ENCODE measurements around the gene STUM. TPM values are rescaled to one million over a fixed set of nuclear protein-coding genes. Genes with fewer than 3 reads are reported as not detected.
"Not testable (repeated sequence)": the region's sequence is repeated elsewhere in the genome, so short reads cannot be mapped to it uniquely, and the experiment has no call there.

STUM gene
- total and polyA plus RNA-seq, 2 experiments from 2014 or later = 0.71 to 7.6 TPM

DNA sequence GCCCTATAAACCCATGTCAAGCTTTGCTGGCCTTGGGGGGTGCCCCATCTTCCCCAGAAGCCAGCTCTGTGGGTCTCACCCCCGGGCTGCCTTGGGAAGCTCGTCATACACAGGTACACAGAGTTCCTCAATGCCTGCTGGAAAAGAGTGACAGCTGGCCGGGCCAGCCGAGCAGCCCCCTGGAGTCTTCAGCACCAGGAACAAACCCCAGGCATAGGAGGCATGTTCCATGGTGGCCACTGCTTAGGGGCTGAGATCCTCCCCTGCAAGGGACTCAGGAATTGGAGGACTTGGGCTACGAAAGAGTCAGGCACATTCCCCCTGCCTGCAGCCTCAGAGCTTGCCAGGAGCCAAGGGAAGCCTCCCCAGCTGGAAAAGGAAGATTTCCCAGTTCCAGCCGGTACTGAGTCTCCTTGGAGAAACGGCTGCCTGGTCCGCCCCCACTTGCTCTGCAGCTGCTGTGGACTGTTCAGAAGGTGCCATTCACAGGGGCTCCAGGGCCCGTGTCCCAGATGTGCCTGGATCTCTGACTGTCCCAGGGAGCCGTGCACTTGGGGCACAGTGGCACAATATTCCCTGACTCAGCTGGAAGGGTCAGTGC lies 89.5 kb downstream of the STUM start:
- no peaks in the 10 kb centered on the region for H3K36me3 ChIP-seq
- H3K4me1 ChIP-seq (ENCODE audit: low read depth) = no peaks in the 10 kb centered on the region
- TF ChIP-seq, protein P1, sequence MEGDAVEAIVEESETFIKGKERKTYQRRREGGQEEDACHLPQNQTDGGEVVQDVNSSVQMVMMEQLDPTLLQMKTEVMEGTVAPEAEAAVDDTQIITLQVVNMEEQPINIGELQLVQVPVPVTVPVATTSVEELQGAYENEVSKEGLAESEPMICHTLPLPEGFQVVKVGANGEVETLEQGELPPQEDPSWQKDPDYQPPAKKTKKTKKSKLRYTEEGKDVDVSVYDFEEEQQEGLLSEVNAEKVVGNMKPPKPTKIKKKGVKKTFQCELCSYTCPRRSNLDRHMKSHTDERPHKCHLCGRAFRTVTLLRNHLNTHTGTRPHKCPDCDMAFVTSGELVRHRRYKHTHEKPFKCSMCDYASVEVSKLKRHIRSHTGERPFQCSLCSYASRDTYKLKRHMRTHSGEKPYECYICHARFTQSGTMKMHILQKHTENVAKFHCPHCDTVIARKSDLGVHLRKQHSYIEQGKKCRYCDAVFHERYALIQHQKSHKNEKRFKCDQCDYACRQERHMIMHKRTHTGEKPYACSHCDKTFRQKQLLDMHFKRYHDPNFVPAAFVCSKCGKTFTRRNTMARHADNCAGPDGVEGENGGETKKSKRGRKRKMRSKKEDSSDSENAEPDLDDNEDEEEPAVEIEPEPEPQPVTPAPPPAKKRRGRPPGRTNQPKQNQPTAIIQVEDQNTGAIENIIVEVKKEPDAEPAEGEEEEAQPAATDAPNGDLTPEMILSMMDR (IDR thresholded peaks at IDR 0.05; ENCODE audit: low read depth, low read length) = no peak
- H3K4me3 ChIP-seq = no peak overlapping the region
- H3K27ac ChIP-seq = no peak overlapping the region
- H3K27me3 ChIP-seq = no peaks in the 10 kb centered on the region
- no peak for DNase-seq (ENCODE audit: low read depth in 1 of 2, low spot score in 1 of 2)
- H3K9me3 ChIP-seq (ENCODE audit: low read depth) = no peaks in the 10 kb centered on the region

DNA sequence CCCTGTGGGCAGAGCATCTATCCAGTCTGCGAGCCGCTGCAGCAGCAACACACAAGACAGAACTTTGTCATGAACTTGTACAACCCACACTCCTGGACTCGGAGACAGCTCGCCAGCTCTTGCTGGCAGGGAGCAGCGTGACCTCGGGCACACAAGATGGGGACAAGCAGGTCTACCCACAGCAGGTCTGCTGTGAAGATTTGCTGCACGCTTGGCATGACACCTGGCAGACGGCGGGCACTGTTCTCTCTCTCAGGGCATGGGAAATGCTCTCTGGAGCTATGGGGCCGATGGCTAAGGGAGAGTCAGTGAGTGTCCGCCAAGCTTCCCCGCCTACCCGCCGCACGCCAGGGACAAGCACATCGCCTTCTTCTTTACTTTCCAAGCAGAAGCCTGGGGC lies 90.0 kb downstream of the STUM start:
- TF ChIP-seq, protein P1 (IDR thresholded peaks at IDR 0.05; ENCODE audit: low read depth, low read length) = no peak
- no peaks in the 10 kb centered on the region for H3K9me3 ChIP-seq (ENCODE audit: low read depth)
- no peak for DNase-seq (ENCODE audit: low read depth in 1 of 2, low spot score in 1 of 2)
- H3K4me3 ChIP-seq = no peak overlapping the region
- H3K27me3 ChIP-seq = no peaks in the 10 kb centered on the region
- H3K36me3 ChIP-seq = no peaks in the 10 kb centered on the region
- no peak overlapping the region for H3K27ac ChIP-seq
- H3K4me1 ChIP-seq (ENCODE audit: low read depth) = no peaks in the 10 kb centered on the region

DNA sequence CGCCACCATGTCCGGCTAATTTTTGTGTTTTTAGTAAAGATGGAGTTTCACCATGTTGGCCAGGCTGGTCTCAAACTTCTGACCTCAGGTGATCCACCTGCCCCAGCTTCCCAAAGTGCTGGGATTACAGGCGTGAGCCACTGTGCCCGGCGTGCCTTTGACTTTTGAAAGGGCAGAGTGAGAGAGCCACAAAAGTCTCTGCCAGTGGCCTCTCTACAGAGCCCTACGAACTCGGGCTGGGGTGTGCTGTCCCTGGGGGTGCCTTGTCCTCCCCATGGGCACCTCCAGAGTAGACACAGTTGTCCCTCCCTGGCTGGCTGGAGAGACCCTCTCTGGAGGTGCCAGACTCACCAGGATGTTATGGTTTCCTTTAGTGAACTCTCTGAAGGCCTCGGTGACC lies 90.6 kb downstream of the STUM start:
- H3K4me3 ChIP-seq; H3K27ac ChIP-seq; H3K9me3 ChIP-seq (ENCODE audit: low read depth); H3K36me3 ChIP-seq; H3K4me1 ChIP-seq (ENCODE audit: low read depth); H3K27me3 ChIP-seq; DNase-seq (ENCODE audit: low read depth in 1 of 2, low spot score in 1 of 2): not testable (repeated sequence)

DNA sequence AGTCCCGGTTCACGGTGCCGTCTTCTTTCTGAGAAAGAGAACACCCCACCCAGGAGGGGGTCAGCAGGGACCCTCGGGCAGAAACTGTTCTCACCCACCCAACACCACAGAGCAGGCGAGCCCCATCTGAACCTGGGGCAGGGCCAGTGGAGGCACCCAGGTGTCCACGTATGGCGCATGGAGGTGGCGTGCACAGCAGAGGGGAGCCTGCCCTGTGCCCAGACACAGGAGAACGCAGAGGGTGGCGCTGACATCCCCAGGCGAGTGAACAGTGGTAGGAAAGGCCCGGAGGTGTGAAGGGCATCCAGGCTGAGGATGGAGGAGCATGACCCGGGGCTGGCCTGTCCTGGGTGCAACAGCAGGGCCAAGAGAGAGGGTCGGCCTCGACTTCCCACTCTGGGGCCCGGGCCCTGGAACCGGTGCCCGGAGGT lies 91.1 kb downstream of the STUM start:
- no peak for DNase-seq (ENCODE audit: low read depth in 1 of 2, low spot score in 1 of 2)
- Histone ChIP-seq H3K27ac (no peak overlapping the region), H3K4me1 (ENCODE audit: low read depth) (no peaks in the 10 kb centered on the region), H3K9me3 (ENCODE audit: low read depth) (no peaks in the 10 kb centered on the region), H3K27me3 (no peaks in the 10 kb centered on the region), H3K36me3 (no peaks in the 10 kb centered on the region), H3K4me3 (no peak overlapping the region)
- TF ChIP-seq, protein P1 (IDR thresholded peaks at IDR 0.05; ENCODE audit: low read depth, low read length) = no peak

DNA sequence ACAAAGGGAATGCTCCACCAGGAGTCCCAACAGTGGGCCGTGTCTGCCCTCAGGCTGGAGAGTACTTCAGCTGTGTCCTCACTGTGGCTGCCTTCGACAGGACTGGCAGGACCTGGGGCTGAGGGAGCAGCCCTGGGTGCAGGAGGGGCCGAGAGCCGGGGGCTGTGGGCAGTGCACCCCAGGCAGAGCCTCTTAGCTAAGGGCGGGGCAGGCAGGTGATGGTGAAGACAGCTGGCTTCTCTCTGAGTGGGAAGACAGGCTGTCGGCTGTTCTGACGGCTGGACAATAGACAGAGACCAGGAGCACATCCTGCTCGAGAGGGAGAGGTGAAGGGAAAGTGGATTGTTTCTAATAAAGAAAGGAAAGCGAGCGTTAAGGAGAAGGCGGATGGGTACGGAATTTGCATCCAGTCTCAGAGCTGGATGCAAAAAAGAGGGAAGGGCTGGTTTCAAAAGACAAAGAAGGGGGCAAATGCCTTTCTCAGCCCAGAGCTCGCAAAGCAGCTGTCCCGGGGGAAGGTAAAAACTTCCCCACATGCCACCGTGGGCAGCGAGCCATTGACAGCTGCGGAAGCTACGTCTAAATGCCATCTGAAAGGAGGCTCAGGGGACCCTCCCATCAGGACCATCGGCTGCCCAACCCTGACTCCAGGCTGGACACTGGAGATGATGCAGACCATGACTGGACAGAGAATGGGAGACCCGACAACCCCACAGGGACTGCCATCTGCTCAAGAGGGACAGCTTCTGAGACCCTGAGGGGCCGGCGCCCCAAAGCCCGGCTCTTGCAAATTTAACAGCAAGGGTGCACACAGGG lies 92.0 kb downstream of the STUM start:
- DNase-seq (ENCODE audit: low read depth in 1 of 2, low spot score in 1 of 2) = no peak
- no peak overlapping the region for H3K4me3 ChIP-seq
- H3K27me3 ChIP-seq = no peaks in the 10 kb centered on the region
- TF ChIP-seq, protein P1 (IDR thresholded peaks at IDR 0.05; ENCODE audit: low read depth, low read length) = no peak
- H3K9me3 ChIP-seq (ENCODE audit: low read depth) = no peaks in the 10 kb centered on the region
- no peak overlapping the region for H3K27ac ChIP-seq
- H3K4me1 ChIP-seq (ENCODE audit: low read depth) = peaks cover 5% of the 10 kb centered on the region
- no peaks in the 10 kb centered on the region for H3K36me3 ChIP-seq

DNA sequence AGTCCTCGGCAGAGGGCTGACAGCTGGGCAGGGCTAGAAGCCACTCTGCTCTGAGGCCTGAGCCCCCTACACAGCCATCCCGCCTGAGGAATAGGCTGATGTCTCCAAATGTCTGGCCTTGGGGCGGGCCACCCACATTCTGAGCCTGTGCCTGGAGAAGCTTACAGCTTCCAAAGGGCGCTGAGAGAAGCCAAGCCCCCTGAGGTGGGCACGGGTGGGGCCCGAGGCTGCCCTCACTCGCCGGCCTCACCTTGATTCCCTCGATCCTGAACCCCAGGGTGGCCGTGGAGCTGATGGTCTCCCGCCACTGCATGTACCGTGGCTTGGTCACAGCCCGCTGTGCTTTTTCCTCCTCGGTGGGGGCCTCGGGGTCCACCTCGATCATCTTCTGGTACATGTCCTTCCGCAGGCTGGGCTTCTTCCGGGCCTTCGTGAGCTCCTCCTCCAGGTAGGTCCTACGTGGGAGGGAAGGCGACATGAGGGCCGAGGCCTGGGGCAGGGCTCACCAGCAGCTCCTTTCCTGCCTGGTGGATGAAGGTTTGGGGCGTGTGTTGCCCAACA lies 93.2 kb downstream of the STUM start:
- Histone ChIP-seq H3K36me3 (no peaks in the 10 kb centered on the region), H3K27me3 (no peaks in the 10 kb centered on the region), H3K27ac (no peak overlapping the region), H3K9me3 (ENCODE audit: low read depth) (no peaks in the 10 kb centered on the region), H3K4me3 (no peak overlapping the region), H3K4me1 (ENCODE audit: low read depth) (peaks cover 13% of the 10 kb centered on the region)
- DNase-seq (ENCODE audit: low read depth in 1 of 2, low spot score in 1 of 2) = no peak
- TF ChIP-seq, protein P1 (IDR thresholded peaks at IDR 0.05; ENCODE audit: low read depth, low read length) = no peak
